Measurements from ENCODE around the gene COA3.

- TF ChIP-seq CTCF (IDR thresholded peaks at IDR 0.05): no peak
- no peak for TF ChIP-seq POLR2AphosphoS5 (IDR thresholded peaks at IDR 0.05)
- TF ChIP-seq POLR2A (IDR thresholded peaks at IDR 0.05): no peak
These were observed 3.0 kb downstream of the COA3 start for GRCh38 chr17:42795465-42795864.
